NCI-H345 treated with DMSO at 0.1 percent for 48 hours (cell line): ENCODE data around the gene PGM2L1.
A peak's percentile ranks its signal among the peaks of the same experiment; 100 is the strongest.

Experiments used
- DNase-seq: peaks from one replicate; lab custom pipeline; 2025; ENCODE audit not compliant: unreplicated experiment; lab: John Stamatoyannopoulos, UW

Gene PGM2L1

GRCh38 chr11:74307434-74307833 is 90.8 kb downstream of the PGM2L1 start:
- no peak for DNase-seq

GRCh38 chr11:74306435-74307175 is 91.6 kb downstream of the PGM2L1 start:
- no peak for DNase-seq

DNA sequence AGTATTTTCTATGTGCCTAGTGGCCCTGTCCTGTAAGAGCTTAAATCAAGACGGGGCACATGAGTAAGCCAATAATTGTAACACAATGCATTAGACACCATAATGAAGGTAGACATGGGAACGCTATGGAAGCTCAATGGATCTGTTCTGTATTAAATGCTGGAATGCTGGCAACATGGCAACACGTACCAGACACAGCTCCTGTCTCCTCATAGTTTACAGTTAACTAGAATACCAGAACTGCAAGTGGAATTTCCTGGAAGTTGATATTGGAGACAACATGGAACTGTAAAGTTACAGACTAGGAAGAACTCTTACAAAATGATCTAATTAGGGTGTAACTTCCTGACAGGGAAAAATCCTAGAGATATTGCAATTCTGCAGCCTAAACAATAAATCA is 99.2 kb downstream of the PGM2L1 start:
- DNase-seq, result no peak

DNA sequence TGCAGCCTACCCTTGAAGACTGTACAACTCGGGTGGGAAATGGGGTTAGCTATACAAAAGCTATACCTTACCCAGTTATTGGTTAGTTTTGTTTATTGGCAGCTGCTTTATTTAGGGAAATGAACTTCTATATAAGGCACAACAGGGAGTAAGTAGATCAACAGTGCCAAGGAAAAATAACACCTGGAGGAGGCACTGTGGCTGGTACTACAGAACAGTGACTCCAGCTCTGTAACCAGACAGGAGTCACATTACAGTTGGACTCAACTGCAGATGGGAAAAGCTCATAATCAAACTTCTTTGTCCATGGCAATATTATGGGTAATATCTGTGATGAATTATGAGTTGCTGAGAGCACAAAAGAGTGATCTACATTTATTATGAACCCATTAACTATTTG is 100.7 kb downstream of the PGM2L1 start:
- DNase-seq, result no peak

- DNase-seq, result no peak
Observed at GRCh38 chr11:74288911-74289310, 109.3 kb downstream of the PGM2L1 start.

GRCh38 chr11:74288161-74288560 is 110.1 kb downstream of the PGM2L1 start:
- DNase-seq, result no peak

DNA sequence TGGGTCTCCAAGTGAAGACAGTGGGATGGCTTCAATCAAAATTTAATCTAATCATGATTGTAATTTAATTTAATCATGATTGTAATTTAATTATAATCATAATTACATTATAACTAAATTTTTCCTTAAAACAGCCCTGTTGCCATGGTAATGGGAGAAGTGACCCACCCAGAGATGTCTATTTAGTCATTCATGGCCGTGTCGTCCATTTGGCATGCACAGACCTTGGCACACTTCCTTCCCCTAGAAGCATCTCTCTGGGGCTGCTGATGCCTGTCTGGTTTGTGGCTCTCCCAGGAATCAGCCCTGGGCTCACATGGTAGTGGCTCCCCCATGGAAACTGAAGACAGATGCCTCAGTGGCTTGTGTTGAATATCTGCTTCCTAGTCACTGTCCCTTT is 113.8 kb downstream of the PGM2L1 start:
- no peak for DNase-seq

DNA sequence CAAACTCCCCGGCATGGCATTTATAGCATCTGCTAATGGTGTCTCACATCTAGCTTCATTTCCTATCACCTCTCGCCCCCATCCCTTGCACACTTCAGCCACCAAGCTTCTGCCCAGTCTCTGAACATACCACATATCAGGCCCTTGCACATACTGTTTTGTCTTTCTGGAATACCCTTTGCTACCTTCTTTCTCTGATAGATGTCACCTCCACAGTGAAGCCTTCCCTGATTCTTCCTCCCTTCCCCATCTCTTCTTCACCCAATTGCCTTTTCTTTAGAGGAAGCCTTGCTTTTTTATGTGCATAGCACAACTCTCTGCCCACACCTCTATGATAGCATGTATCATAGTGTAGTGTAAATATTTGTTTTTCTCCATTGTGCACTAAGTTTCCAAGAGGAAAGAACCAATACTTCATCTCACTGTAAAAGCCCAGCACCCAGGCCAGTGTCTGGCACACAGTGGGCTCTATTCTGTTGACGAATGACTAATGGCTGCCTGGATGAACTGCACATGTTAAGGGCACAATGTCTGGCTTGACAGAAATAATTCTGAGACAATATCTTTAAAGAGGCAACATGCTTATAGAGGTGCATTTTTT is 114.6 kb downstream of the PGM2L1 start:
- no peak for DNase-seq

- no peak for DNase-seq
Observed at GRCh38 chr11:74282914-74283371, 115.3 kb downstream of the PGM2L1 start.

DNA sequence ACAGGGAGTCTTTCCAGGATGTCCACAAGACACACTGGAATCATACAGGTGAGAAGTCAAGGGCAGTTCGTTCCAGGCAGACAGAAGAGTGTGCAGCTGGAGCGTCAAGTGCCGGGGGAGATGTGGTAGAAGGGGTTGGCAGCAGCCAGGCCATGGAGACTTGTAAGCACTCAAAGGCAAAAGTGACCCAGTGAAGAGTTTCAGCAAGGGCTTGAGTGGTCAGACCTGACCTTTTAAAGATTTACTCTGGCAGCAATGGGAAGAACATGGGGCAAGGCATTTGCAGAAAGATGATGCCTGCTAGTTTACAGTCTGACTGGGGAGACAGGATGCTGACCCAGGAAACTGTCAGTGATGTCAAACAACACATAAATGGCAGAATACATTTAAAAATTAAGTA is 115.8 kb downstream of the PGM2L1 start:
- DNase-seq, result no peak

DNA sequence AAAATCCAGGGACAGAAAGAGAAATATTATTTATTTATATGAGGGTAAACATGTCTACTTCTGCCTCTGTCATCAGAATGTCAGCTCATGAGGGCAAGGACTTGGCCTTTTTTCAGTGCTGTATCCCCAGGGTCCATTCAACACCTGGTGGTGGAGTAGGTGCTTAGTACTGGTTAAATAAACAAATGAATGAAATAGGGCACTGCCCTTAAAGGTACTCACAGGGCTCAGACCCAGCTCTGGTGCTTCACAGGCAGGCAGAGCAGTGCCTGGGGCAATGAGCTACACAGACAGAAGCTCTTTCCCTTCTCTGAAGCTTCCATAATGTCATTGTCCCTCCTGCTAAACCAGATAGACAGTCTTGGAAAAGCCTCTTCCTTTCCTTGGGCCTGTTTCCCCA is 117.7 kb downstream of the PGM2L1 start:
- DNase-seq, result peak; percentile 21
